ENCODE data around the gene CLK2.

Gene CLK2

DNA sequence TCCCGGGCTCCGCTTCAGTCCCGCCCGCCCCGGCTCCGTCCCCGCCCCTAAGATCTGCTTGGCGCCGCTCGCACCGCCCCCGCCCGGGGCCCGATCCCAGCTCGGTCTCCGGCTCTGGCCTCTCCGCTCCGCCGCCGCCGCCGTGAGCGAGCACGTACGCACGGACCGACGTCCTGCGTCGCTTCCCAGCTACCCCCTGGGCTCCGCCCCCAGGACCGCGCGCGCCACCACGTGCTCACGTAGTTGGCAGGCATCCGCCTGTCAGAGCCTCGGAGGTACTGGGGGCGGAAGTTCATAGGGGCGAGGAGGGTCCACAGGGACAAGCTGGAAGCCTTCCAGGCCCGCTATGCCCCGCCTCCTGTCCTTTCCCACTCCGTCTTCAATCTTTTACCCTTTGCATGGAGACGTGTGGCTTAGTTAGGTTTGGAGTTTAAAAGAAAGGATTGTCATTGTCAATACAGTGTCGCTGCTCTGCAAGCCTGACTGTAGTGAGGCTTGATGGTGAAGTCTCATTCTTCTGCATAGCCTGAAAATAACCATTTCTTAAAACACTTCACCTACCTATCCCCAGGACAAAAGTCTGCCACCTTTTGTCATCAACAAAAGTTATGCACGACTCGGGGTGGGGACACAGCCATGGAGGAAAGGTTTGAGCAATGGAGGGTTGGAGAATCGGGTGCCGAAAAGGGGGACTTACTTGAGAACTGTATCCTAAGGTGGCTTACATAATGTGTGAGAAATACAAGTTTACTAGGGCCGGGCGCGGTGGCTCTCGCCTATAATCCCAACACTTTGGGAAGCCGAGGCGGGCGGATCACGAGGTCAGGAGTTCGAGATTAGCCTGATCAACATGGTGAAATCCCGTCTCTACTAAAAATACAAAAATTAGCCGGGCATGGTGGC is at the start of gene CLK2:
CLK2 (minus strand) TSS at position 162 of the 903 bp plus-strand sequence. CDS start 2,527 bp downstream, outside the sequence.
- peak; percentile 93 for FAIRE-seq

DNA sequence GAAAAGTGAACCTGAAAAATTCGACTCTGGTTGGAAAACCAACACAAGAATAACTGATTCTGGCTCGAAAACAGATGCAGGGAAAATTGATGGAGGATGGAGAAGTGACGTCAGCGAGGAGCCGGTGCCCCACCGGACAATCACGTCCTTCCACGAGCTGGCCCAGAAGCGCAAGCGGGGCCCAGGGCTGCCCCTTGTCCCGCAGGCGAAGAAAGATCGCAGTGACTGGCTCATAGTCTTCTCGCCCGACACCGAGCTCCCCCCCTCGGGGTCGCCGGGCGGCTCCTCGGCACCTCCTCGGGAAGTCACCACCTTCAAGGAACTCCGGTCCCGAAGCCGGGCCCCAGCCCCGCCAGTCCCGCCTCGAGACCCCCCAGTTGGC is 49.3 kb upstream of the CLK2 start:
- no peak for FAIRE-seq

DNA sequence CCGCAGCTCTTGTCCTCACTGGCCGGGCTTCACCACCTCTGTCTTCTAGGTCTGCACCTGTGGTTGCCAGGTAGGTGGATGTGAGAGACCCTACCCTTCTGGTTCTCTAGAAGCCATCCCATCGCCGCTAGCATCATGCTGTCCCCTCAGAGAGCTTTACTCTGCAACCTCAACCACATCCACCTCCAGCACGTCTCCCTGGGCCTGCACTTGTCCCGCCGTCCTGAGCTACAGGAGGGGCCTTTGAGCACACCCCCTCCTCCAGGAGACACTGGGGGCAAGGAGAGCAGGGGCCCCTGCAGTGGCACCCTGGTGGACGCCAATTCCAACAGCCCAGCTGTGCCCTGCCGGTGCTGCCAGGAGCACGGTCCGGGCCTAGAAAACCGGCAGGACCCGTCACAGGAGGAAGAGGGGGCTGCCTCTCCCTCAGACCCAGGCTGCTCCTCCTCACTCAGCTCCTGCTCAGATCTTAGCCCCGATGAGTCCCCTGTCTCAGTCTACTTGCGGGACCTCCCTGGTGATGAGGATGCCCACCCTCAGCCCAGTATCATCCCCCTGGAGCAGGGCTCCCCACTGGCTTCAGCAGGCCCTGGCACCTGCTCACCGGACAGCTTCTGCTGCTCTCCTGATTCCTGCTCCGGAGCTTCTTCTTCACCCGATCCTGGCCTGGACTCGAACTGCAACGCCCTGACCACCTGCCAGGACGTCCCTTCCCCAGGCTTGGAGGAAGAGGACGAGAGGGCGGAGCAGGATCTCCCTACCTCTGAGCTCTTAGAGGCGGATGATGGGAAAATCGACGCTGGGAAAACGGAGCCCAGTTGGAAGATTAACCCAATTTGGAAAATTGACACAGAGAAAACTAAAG is 48.6 kb upstream of the CLK2 start:
- no peak for FAIRE-seq

DNA sequence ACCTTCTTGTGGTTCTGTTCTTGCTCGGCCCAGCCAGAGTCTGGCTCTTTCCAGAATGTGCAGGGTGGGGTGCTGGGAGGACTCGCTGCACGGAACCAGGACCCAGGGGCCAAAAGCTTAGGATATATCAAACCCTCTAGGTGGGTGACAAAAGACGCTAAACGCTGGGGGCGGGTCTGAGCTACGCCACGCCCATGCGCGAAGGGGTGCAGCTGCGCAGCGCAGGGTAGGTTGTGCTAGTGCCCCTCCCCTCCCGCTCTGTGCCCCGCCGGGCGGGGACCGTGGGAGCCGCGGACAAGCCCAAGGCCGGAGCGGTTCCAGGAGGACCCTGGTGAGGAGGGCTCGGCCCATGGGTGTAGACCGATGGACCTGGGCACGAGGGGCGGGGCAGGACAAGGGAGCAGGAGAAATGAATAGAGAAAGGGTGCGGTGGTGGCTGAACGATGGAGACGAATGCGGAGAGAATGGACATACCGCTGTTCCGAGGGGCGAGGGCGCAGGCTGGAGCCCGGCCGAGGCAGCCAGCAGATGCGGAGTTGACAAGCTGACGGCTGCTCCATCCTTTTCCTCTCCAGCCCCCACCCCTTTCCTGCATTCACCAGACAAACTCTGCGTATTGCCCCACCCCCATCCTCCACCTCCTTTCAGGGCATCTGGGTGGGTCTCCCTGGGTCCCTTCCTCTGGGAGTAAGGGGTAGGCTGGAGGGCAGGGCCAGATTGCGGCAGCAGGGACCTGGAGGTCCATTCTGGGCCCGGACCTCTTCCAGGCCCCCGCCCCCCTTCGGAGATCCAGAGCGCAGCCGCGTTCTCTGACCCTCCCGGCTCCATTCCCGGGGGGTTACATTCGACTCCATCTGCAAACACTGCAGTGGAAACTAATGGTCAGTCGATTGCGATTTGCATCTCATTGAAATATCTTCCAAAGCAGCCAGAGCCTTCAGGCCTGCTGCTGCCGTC is 47.6 kb upstream of the CLK2 start, which contains the start of gene RUSC1:
RUSC1 (plus strand) TSS at position 234 of the 957 bp plus-strand sequence. CDS start 880 bp downstream, outside the sequence.
- no peak for FAIRE-seq

DNA sequence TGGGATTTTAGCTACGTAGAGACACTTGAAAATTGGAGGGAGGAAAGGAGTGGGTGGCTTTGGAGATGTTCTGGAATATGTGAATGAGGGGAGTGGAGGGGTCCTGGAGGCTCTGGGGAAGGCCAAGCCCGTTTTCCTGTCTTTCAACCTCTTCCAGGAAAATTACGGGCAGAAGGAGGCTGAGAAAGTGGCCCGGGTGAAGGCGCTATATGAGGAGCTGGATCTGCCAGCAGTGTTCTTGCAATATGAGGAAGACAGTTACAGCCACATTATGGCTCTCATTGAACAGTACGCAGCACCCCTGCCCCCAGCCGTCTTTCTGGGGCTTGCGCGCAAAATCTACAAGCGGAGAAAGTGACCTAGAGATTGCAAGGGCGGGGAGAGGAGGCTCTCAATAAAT is 46.9 kb upstream of the CLK2 start:
- no peak for FAIRE-seq

DNA sequence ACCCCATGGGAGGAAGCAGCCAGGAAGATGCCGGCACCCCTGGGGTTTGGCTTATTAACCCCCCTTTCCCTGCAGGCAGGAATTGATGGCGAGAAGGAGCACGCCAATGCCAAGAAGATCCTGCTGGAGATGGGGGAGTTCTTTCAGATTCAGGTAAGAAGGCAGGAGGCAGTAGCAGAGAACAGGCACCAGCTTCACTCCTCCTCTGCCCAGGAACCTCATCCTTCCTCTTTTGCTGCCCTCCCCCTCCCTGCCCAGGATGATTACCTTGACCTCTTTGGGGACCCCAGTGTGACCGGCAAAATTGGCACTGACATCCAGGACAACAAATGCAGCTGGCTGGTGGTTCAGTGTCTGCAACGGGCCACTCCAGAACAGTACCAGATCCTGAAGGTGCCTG is 46.2 kb upstream of the CLK2 start:
- no peak for FAIRE-seq

DNA sequence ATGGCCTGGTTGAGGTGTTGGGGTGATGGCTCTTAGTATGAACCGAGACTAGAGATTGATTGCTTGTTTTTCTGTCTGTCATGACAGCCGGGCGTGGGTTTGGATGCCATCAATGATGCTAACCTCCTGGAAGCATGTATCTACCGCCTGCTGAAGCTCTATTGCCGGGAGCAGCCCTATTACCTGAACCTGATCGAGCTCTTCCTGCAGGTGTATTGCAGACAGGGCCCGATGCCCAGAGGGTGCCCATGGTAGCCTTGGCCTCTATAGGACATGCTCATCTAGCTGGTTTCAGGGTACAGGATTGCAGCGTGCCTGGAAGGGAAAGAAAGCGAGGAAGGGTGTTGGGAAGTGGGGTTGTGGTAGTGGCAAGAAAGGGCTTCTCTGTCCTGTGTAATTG is 44.8 kb upstream of the CLK2 start:
- no peak for FAIRE-seq

DNA sequence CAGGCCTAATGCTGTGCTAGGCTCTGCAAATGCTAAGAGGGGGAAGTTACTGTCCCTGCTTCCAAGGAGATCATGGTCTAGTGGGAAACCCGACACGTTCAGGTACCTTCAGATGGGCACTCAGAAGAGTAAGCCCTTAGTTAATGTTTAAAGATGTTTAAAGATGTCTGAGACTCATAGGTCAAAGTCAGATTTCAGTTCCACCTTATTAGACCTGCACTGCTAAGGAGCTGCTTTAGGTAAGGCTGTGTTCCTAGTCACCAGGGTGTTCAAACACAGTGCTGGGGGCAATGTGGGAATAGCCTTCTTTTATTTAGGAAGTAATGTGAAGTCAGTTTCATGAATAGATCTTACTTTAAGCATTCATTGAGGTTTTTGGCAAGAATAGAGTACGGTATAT is 43.6 kb upstream of the CLK2 start:
- no peak for FAIRE-seq

DNA sequence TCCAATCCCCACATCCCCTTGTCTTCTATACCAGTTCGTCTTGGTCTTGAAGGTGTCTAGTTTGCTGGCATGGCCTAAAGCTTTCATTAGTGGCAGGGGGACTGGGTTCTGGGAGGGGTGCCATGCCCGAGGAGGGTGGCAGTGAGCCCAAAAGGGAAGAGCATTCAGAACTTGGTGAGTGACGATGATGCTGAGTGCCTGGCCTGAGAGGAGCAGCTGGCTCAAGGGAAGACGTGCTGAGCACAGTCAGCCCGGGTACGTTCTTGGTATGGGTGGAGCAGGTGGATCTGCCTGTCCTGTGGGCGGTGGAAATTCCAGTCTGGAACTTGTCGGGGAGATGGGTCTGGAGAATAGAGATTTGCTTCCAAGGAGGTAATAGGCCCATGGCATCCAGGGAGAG is 40.0 kb upstream of the CLK2 start:
- FAIRE-seq, result no peak

DNA sequence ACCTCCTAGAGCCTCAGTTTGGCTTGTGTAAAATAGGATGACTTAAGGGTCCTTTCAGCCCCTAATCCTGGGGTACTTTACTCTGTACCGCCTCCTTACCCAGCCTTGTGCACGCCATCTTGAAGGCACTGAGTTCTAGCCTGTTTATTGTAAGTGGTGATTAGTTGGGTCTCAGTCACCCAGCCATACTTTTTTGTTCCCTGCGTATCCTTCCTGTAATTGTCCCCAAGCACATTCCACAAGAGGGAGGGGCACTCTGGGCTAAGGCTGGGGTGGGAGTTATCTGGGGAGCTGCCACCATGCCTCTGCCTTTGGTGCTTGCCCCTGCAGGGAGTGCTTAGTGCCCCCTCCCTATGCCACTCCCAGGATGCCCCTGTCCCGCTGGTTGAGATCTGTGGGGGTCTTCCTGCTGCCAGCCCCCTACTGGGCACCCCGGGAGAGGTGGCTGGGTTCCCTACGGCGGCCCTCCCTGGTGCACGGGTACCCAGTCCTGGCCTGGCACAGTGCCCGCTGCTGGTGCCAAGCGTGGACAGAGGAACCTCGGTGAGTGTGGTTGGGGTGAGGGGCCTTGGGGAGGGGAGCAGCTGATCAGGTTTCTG is 36.2 kb upstream of the CLK2 start:
- FAIRE-seq, result no peak

DNA sequence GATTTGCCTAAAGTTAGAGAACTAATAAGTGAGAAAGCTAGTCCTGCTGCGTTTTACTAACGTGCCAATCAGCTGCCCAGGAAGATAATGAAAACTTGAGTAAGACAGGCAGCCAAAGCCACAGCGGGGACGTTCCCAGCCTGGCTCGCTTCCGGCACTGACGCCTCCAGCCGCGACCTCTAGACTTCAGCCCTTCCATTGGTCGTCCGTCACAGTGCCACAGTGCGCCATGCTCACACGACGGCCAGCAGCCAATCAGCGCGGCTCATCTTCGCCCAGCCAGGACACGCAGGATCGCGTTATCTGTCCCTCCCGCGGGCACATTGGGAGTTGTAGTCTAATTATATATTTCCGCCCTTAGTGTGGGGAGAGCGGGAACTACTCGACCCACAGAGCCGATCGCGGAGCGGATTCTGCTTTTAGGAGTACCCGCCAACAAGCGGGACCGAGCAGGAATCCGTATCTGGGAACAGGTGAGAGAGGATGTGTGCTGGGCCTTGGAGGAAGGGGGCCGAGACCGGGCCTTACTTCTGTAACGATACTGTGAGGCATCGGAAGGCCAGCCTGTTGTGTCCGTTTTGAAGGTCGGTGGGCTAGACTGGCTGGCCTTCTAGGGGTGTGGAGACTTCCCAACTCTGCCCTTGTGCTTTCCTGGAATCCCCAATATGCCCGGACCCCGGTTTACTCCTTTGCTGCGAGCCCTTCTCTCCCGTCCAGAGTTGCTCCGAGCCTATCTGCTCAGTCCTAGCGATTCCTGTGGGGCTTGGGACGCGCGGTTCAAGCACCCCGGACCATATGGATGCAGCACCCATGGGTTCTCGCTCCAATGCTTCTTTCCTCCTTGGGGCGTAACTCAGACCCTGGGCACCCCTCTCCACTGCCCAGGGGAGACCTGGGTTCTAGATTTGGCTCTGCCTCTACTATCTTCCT is 35.5 kb upstream of the CLK2 start, which contains the start of gene FDPS:
FDPS (plus strand) TSS at position 374 of the 930 bp plus-strand sequence. CDS start 924 bp downstream, outside the sequence.
- FAIRE-seq, result peak; percentile 98

DNA sequence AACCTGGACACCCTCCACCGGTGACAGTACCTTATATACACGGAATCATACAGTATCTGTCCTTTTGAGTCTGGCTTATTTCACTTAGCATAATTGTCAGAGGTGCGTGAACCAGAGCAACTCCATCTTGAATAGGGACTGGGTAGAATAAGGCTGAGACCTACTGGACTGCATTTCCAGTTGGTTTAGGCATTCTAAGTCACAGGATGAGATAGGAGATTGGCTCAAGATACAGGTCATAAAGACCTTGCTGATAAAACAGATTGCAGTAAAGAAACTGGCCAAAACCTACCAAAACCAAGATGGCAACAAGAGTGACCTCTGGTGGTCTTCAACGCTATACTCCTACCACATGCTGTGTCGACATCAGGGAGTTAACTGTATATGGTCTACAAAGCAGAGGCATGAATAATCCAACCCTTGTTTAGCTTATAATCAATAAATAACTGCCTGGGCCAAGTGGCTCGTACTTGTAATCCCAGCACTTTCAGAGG is 34.0 kb upstream of the CLK2 start:
- FAIRE-seq, result no peak

DNA sequence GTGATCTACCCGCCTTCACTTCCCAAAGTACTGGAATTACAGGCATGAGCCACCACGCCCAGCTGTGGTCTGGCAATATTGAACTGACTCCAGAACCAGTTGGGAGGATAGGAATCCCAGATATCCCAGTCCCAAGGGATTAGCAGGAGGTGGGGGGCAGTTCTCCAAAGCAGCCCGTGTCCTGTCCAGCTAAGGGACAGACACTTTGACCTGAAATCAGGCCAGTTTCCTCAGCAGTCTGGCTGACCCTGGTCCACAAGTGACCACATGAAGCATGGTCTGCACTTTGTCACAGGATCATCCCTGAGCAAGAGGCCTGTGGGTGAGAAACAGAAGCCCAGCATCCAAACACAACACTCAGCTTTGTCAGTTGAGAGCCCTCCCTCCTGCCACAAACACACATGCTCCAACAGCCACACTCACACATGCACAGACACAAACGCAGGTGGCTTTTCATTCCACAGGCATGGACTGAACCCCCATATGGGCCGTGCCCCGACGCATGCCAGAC is 32.6 kb upstream of the CLK2 start:
- no peak for FAIRE-seq

DNA sequence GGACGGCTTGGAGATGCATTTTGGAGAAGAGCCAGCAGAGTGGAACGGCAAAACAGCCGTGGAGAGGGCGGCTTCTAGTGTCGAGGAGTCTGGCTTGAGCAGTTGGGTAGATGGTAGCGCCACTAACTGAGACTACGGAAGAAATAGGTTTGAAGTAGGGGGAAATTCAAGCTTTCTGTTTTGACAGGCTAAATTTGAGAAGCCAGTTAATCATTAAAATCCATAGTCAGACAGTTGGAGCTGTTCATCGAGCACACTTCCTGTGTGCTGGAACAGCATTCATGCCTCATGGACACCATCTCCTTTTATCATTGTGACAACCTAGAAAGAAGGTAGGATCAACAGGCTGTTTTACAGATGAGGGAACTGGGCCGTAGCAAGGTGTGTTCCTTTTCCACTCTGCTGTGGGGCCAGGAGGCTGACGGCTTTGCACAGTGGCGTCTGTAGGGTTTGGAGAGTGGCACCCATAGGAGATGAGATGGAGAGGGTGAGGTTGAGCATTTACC is 31.3 kb upstream of the CLK2 start:
- FAIRE-seq, result no peak

DNA sequence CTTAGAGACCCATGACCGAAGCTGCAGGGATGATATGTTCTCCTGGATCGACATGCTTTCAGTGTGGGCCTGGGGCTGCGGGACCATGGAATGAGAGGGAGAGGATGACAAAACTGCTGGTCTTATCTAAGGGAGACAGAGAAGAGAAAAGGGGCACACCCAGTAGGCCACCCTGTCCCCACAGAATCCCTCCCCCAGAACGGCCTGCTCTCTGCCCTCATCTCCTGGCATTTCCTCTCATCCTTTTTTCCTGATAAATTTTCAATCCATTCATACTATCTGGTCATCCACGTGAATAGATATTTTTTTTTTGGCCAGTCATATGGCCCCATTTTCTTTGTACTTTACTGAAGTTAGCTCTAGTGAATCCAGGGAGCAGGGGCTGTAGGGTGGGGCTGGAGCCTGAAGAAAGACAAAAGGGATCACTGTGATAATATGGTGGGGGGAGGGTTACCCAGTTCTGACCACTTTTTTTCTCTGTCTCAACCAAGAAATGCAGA is 28.1 kb upstream of the CLK2 start, which contains the start of gene PKLR:
PKLR (minus strand) TSS at position 97 of the 500 bp plus-strand sequence; CDS start at position 54, 43 bp downstream.
- no peak for FAIRE-seq

DNA sequence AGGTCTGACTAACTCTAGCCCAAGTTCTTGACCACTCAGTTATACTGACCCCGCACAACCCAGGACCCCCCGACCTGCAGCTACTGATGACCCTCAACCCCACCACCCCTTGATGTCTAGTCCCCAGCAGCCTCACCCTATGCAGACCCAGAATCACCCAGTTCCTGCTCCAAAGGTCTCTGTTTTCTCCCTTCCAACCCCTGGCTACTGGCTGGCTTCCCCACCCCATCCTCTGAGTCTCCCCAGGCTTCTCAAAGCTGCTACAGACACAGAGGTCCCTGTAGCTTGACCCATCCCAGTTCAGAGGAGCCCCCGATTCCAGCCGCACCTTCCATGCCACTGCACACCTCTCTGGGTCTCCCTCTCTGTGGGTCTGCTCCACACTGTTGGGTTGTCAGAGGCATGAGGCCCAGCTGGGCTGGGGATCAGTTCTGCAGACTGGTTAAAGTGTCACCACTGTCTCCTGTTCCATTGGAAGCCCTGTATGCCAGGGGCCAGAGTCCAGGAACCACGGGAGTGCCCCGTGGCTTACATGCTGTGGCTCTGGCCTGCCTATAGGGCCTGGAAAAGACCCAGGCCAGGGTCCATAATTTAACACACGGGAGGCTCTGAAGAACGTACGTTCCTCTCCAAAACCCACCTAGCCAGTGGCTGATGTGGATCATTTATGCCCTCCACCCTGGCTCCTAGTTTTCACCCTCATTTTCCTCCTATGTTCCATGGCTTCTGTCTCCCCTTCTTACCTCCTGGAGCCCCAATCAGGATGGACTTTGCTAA is 27.4 kb upstream of the CLK2 start:
- FAIRE-seq, result no peak

DNA sequence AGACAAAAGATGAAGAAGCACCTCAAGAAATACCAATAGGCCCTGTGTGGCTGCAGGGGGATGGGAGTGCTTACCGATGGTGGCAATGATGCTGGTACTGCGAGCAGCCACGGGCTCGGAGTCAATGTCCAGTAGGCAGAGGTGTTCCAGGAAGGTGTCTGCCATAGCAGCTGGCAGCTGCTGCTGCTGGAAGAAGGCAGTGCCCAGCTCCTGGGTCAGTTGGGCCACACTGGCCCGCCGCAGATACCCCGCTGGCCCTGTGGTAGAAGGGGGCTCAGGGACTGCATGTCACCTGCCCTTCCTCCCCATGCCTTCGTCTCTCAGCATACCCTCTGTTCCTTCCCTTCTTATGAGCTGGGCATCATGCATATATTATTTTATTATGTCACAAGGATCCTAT is 26.7 kb upstream of the CLK2 start:
- no peak for FAIRE-seq

DNA sequence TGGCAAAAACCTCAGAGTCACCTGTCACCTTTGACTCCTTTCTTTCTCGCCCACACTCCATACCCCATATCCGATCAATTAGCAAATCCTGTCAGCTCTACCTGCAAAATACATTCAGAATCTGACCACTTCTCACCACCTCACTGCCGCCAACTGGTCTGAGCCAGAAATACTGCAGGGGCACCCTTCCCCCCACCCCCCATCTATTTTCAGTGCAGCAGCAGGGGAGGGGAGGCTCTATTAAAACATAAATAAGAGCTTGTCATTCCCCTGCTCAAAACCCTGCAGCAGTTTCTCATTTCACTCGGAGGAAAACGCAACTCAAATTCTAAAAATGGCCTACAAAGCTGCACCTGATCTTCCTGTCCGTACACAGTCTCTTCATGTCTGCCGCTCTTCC is 24.1 kb upstream of the CLK2 start:
- no peak for FAIRE-seq

DNA sequence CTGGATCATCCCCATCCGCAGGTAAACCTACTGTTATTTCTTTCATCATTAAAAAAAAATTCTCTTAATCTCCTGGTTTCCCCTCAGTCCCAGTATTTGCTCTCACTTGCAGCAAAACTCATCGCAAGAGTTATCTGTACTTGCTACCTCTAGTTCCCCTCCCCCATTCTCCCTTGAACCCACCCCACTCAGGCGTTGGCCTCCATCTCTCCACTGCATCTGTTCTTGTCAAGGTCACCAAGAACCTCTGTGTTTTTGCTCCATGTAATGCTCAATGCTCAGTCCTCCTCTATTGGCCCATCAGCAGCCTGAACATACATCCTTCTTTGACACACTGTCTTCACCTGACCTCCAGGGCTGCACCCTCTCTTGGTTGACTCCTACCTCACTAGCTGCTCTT is 23.4 kb upstream of the CLK2 start:
- FAIRE-seq, result no peak
